Kidney epithelial cell (primary cell): ENCODE data around the gene TMA16. TPM values are rescaled to one million over a fixed set of nuclear protein-coding genes. Genes with fewer than 3 reads are reported as not detected.

Experiments
- DNase-seq: peaks from one replicate; pipeline ENCODE4 v3.0.0-alpha.2; 2010; ENCODE audit warnings: low read depth
- H3K27me3 ChIP-seq: 2 replicates; pipeline ENCODE4 v1.6.0; 2011; ENCODE audit warnings: low read length; ENCODE audit not compliant: control insufficient read depth, insufficient read depth
- H3K36me3 ChIP-seq: 2 replicates; pipeline ENCODE4 v1.5.1; 2011; ENCODE audit warnings: low read length; ENCODE audit not compliant: control insufficient read depth, insufficient read depth
- H3K4me3 ChIP-seq: 2 replicates; pipeline ENCODE4 v1.5.1; 2011; ENCODE audit warnings: low read depth, mild to moderate bottlenecking, control low read depth, low read length
- total RNA-seq: library from RNA; depleted of rRNA; stranded (reverse); fragments of >200 nt; gene quantifications from 2 replicates; pipeline ENCODE4 v1.2.3, GENCODE V29; 2015
- TF ChIP-seq, protein P1 (sequence below): IDR thresholded peaks from 2 replicates; pipeline ENCODE4 v1.5.1; 2011; ENCODE audit warnings: mild to moderate bottlenecking, moderate library complexity, low read length, control low read depth, inconsistent platforms; ENCODE audit not compliant: insufficient read depth, poor library complexity, severe bottlenecking

Gene TMA16
- total RNA-seq, 1 donor from 2014 or later = 30.7 TPM

DNA sequence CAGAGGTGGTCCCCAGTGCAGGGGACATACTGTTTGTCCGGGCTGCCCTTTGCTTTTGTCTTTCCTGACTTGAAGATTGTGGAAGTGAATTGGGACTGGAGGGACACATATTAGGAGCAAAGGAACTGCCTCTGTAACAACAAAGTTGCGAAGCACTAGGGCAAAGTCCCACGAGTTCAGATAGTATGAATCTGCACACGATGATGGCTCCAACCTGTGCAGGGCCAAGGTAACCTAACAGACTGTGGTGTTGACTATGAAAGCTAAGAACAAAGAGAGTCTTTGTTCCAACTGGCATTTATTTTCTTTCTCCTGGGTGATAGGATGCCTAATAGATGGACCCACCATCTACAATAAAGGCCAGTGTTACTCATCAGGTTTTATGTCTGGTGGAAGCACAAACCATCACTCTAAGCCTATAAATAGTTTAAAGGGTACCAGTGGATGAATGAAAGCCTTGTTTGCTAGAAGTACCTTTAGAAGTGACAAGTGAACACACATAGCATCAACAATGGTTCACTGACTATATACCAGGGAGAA is 71.8 kb downstream of the TMA16 start:
- H3K36me3 ChIP-seq = no peaks in the 10 kb centered on the region
- H3K27me3 ChIP-seq = no peaks in the 10 kb centered on the region
- H3K4me3 ChIP-seq = no peak overlapping the region
- DNase-seq = no peak
- TF ChIP-seq, protein P1, sequence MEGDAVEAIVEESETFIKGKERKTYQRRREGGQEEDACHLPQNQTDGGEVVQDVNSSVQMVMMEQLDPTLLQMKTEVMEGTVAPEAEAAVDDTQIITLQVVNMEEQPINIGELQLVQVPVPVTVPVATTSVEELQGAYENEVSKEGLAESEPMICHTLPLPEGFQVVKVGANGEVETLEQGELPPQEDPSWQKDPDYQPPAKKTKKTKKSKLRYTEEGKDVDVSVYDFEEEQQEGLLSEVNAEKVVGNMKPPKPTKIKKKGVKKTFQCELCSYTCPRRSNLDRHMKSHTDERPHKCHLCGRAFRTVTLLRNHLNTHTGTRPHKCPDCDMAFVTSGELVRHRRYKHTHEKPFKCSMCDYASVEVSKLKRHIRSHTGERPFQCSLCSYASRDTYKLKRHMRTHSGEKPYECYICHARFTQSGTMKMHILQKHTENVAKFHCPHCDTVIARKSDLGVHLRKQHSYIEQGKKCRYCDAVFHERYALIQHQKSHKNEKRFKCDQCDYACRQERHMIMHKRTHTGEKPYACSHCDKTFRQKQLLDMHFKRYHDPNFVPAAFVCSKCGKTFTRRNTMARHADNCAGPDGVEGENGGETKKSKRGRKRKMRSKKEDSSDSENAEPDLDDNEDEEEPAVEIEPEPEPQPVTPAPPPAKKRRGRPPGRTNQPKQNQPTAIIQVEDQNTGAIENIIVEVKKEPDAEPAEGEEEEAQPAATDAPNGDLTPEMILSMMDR = no peak

DNA sequence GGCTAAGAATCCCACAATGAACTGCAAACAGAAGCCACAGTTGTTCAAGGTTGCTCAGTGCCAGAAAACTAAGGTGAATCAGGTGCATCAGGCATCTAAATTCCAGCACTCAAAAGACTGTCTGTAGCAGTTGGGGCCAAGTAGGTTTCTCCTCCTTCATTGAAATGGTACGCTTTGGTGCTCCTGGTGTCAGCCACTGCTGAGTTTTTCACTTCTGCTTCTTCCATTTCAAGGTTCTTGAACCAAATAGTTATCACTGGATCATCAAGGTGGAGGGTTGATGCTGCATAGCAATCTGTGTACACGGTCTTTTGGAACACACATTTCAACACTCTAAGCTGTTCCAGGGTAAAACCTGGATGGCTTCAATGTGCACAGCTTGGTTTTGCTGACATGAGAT is 74.4 kb downstream of the TMA16 start:
- no peak for DNase-seq
- TF ChIP-seq, protein P1 = no peak
- Histone ChIP-seq H3K27me3 (no peaks in the 10 kb centered on the region), H3K36me3 (no peaks in the 10 kb centered on the region), H3K4me3 (no peak overlapping the region)

Other genes starting within 250 kb of the TMA16 start
- gene NPY1R, start 162.1 kb upstream of the TMA16 start, total RNA-seq = 1.7 and 2.7 TPM in 2 replicates
- gene NPY5R, start 150.8 kb upstream of the TMA16 start, total RNA-seq = 1.3 TPM in 1 of 2 replicates, not detected in the other
- gene TKTL2, start 20.9 kb upstream of the TMA16 start, total RNA-seq = not detected in 2 replicates